ENCODE measurements around the gene MAN2A2.
"Not testable (repeated sequence)": the region's sequence is repeated elsewhere in the genome, so short reads cannot be mapped to it uniquely, and the experiment has no call there.

The MAN2A2 gene

GRCh38 chr15:90922712-90923322 is 19.7 kb downstream of the MAN2A2 start:
- not testable (repeated sequence) for DNase-seq

GRCh38 chr15:90924375-90924774 is 21.3 kb downstream of the MAN2A2 start:
- no peak for DNase-seq

GRCh38 chr15:90926766-90927165 is 23.7 kb downstream of the MAN2A2 start:
- not testable (repeated sequence) for DNase-seq

DNA sequence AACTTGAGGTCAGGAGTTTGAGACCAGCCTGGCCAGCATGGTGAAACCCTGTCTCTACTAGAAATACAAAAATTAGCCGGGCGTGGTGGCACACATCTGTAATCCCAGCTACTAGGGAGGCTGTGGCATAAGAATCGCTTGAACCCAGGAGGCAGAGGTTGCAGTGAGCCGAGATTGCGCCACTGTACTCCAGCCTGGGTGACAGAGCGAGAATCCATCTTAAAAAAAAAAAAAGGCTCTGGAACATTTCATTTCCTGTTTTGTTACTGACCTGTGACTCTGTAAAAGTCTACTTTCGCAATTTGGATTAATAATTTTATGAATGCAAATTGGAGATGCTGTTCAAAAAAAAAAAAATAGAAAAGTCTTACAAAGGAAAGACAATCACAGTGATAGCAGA is 25.0 kb downstream of the MAN2A2 start:
- DNase-seq = not testable (repeated sequence)

GRCh38 chr15:90929246-90930019 is 26.3 kb downstream of the MAN2A2 start:
- no peak for DNase-seq

DNA sequence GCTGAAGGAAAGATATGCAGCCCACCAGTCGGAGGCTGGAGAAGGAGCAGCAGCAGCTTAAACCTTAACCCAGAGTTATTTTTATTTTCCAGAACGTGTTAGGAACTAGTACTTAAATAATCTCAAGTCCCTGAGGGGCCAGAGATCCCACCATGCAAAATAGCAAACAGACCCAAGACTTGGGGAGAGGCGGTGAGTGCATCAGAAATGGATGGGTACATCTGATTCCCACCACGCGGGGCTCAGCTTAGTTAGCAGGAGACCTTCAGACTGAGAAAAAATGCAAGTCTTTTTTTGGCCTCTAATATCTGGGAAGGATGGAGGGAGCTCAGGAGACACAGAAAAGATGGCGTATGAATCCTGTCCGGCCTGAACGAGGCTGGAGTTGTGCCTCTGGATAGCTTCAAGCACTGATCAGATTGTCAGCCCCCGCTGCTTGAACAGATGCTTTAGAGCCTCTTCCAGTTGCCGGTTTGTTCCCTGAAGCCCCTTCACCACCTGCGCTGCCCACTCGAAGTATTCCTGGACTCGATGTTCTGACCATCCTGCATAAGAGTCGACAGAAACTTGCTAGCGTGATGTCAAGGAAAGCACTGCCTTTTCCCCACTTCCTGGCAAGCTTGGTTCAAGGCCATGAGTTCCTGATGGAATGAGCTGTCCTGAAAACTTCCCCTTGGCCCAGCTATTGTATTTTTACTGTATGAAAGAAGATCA is 27.9 kb downstream of the MAN2A2 start:
- DNase-seq = no peak

DNA sequence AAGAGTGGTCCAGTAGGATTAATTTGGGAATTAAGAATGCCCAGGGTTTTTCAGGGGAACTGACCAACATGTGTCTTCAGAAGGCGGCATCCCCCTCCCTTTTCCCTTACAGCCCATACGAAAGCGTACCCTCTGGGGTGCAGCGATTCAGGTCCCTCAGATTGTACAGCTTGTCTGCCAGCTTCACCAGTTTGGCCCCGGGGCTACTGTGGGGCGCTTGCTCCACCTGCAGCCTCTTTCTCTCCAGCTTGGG is 28.4 kb downstream of the MAN2A2 start:
- DNase-seq = no peak

DNA sequence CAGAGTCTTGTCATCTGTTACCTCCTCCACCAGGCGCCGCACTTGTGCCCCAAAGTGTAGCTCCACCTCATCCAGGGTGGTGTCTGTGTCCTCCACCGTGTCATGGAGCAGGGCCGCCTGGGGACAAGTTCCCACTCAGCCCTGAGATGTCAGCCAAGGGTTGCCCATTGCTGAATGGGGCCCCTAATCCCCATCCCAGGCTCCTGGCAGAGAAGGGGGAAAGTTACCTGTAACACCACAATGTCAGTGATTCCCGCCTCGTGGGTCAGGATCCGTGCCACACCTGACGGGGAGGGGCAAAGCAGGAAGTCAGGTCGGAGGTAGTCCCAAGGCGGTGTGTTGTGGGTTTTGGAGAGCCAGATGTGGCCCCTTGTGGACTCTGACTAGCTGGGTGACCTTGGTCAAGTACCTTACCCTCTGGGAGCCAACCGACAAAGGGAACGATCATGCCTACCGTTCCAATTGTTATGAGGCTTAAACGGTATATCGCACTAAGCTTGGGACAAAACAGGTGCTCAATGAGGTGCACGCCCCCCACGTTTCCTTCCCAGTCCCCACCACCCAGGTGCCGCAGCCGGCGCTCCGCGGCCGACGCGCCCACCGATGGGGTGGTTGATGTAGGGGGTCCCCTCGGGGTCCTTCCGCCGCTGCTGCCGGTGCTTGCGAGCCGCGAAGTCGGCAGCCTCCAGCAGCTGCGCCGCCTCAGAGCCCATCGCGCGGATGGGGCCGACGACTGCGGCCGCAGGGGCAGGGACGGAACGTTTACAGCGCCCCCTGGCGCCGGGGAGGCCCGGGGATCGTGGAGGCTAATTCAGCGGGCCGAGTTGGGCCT is 28.9 kb downstream of the MAN2A2 start, which contains the start of gene HDDC3:
TSS of gene HDDC3 (minus strand) at position 722 of the 832 bp plus-strand sequence. CDS start at position 713, 9 bp downstream.
- DNase-seq = peak; percentile 88

GRCh38 chr15:90932660-90932991 is 29.5 kb downstream of the MAN2A2 start:
- DNase-seq = no peak

DNA sequence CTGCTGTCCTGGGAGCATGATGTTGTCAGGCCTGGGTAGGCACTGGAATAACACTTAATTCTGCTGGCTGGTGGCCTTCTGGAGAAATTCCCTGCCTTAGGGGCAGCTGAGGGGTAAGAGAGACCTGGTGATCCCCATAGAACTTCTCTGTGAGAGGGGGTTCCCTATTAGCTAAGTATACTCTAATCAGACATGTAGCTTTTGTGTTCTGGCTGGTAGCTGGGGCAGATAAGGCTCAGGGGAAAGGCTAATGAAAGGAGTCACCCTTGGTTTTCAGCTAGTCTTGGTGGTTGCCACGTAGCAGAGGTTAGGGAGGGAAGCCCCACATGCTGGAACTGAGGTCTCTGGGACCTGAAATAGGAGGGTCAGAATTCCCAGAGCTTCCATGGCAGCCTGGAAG is 30.2 kb downstream of the MAN2A2 start:
- DNase-seq = no peak

DNA sequence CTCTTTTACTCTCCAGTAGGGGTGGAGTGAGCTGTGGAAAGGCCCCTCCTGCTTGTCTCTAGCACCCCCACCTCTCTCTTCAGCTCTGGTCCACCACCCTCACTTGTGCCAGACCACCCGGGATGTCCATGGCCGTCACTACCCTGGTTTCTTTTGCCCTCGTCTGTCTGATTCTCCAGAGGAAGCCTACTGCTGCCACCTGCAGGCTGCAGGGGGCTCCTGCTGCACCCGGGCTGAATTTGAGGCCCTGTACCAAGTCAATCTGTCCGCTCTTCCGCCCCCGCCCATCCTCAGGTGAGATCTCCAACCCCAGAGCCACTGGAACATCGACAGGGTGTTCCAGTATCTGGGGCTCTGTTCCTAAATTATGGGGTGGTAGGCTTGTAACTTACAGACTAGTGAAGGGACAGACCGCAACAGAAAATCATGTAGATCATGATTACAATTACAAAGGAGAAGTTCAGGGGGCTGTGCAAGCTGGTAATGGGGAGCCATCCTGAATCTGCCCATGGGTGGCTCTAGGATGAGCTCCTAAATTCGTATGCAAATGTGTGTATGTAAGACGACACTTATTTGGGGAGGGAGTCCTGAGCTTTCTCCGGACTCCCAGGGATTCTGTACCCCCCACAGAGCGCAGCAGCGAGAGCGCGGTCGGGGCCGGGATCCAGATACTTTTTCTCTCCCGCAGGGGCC is 31.3 kb downstream of the MAN2A2 start:
- peak; percentile 84 for DNase-seq

GRCh38 chr15:90934949-90935751 is 32.0 kb downstream of the MAN2A2 start, which contains the start of gene UNC45A:
TSS of gene UNC45A (plus strand) at chr15:90935285. CDS start at chr15:90935325, 40 bp downstream.
- DNase-seq = peak; percentile 96

GRCh38 chr15:90936823-90937222 is 33.7 kb downstream of the MAN2A2 start:
- no peak for DNase-seq

GRCh38 chr15:90938261-90938660 is 35.2 kb downstream of the MAN2A2 start:
- DNase-seq = no peak

GRCh38 chr15:90939756-90940155 is 36.7 kb downstream of the MAN2A2 start:
- DNase-seq = no peak

DNA sequence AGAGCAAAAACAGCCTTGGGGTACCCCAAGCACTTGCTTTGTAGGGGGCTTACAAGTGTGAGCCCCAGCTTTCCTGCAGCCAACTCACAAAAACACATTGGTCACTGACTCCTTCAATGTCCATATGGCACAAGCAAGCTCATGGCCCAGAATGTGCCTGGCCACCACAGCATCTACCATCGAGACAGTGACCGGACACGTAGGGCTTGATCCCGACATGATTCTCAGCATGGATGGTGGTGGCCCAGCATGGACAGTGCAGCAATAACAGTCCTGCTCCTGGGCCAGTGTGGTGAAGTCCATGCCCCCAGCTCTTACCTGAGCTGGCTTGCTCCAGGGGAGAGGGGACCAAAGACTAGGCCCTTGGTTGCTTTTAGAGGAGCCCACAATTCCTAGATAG is 37.9 kb downstream of the MAN2A2 start:
- no peak for DNase-seq

DNA sequence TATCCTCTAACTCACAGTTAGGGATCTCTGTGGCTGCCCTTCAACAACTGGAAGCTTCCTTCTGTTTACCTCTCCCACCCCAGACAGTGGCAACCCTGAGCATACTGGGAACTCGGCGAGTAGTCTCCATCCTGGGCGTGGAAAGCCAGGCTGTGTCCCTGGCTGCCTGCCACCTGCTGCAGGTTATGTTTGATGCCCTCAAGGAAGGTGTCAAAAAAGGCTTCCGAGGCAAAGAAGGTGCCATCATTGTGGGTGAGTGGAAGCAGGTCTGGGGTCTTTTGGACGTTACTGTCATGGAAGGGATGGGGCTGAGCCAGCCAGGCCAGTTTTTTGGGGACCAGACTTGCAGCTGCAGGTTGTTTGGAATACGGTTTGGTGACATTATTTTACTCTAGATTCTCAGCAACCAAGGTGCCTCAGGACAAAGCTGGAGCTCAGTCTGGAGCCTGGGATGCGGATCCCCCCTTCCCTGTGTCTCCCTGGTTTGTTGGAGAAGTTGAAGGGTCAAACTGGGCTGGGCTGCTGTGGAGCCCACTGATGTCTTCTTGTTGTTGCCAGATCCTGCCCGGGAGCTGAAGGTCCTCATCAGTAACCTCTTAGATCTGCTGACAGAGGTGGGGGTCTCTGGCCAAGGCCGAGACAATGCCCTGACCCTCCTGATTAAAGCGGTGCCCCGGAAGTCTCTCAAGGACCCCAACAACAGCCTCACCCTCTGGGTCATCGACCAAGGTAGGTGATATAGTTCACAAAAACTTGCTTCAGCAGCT is 39.4 kb downstream of the MAN2A2 start:
- DNase-seq = no peak

DNA sequence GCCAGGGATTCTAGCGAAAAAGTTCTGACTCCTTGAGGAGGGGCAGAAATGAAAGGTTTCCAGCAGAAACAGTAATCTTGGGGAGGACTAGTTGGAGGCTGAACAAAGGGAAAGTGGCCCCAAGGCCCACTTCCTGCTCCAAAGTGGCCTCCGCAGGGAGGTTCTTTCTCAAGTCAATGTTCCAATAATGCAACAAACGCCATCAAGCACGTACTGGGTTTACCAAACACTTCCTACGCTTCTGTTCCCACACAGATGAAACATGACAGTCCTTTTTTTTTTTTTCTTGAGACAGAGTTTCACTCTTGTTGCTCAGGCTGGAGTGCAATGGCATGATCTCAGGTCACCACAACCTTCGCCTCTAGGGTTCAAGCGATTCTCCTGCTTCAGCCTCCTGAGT is 42.0 kb downstream of the MAN2A2 start:
- no peak for DNase-seq

DNA sequence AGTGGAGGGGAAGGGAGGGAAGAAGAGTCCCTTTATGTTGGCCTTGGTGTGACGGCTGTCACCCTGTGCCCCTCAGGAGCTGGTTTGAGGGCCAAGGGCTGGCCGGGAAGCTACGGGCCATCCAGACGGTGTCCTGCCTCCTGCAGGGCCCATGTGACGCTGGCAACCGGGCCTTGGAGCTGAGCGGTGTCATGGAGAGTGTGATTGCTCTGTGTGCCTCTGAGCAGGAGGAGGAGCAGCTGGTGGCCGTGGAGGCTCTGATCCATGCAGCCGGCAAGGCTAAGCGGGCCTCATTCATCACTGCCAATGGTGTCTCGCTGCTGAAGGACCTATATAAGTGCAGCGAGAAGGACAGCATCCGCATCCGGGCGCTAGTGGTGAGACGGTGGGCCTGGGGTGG is 43.4 kb downstream of the MAN2A2 start:
- no peak for DNase-seq

GRCh38 chr15:90946941-90947576 is 44.0 kb downstream of the MAN2A2 start:
- no peak for DNase-seq
